Lung (tissue), 12 donors: ENCODE measurements around the gene NPC1. TPM values are rescaled to one million over a fixed set of nuclear protein-coding genes. Genes with fewer than 3 reads are reported as not detected.

ENCODE experiments used
- ATAC-seq: fragments of 200-7000 bp; cut with Tn5 transposase; one replicate; pipeline ENCODE4 v1.9.1; 2020; ENCODE audit warnings: moderate number of reproducible peaks; ENCODE audit not compliant: insufficient read depth, low FRiP score
- DNase-seq, 3 donors: peaks; one replicate each; pipeline ENCODE4 v3.0.0-alpha.2; 2013 to 2017
- H3K27ac ChIP-seq, 2 donors: one replicate each; pipeline ENCODE4 v1.5.1; 2013; ENCODE audit warnings: mild to moderate bottlenecking in 2 of 2, moderate library complexity in 2 of 2, control low read depth in 1 of 2, inconsistent platforms in 1 of 2, low read depth in 1 of 2, low read length in 1 of 2
- H3K27me3 ChIP-seq, 3 donors: one replicate each; pipeline ENCODE4 v1.5.1; 2013; ENCODE audit warnings: low read length in 2 of 3; ENCODE audit not compliant: control insufficient read depth in 3 of 3, insufficient read depth in 3 of 3
- H3K36me3 ChIP-seq, 4 donors: one replicate each; pipeline ENCODE4 v1.5.1; 2013; ENCODE audit warnings: low read length in 4 of 4, mild to moderate bottlenecking in 1 of 4, moderate library complexity in 1 of 4; ENCODE audit not compliant: control insufficient read depth in 4 of 4, insufficient read depth in 4 of 4
- H3K4me1 ChIP-seq, 5 donors: one replicate each; pipeline ENCODE4 v1.5.1; 2013; ENCODE audit warnings: low read length in 5 of 5, mild to moderate bottlenecking in 2 of 5, moderate library complexity in 1 of 5; ENCODE audit not compliant: control insufficient read depth in 5 of 5, insufficient read depth in 5 of 5
- H3K4me3 ChIP-seq: one replicate; pipeline ENCODE4 v1.5.1; 2013; ENCODE audit warnings: mild to moderate bottlenecking, control low read depth, moderate library complexity
- H3K9ac ChIP-seq, 2 donors: one replicate each; pipeline ENCODE4 v1.5.1; 2013; ENCODE audit warnings: low read length in 2 of 2, control low read depth in 1 of 2; ENCODE audit not compliant: insufficient read depth in 1 of 2
- H3K9me3 ChIP-seq, 4 donors: one replicate each; pipeline ENCODE4 v1.5.1; 2013; ENCODE audit warnings: low read length in 3 of 4, mild to moderate bottlenecking in 1 of 4, moderate library complexity in 1 of 4; ENCODE audit not compliant: control insufficient read depth in 4 of 4, insufficient read depth in 3 of 4
- CTCF ChIP-seq: IDR thresholded peaks from 2 replicates; pipeline ENCODE4 v1.5.1; 2012; ENCODE audit warnings: mild to moderate bottlenecking; ENCODE audit errors: control extremely low read depth, extremely low read depth
- WGBS, 2 donors: extraction: QIAGEN DNeasy Blood & Tissue Kit; methylation state at CpG; one replicate each; pipeline ENCODE4 v1.1.7; 2013; 5-methylcytosine and 5-hydroxymethylcytosine counted together
- polyA plus RNA-seq, 2 donors: library from polyadenylated mRNA; stranded (reverse); fragments of 200-250 nt; gene quantifications; one replicate each; pipeline ENCODE4 v1.2.1, GENCODE V29; 2013
- total RNA-seq, 2 donors: library from RNA; depleted of rRNA in 1 of 2; stranded (reverse); fragments of >200 nt in 1 of 2; gene quantifications; one replicate each; pipeline ENCODE4 v1.2.1, GENCODE V29; 2014 to 2021
- donor health status: control.
- donor health status: control.
- donor health status: Bipolar disorder and iron deficiency.
- donor health status: healthy.
- donor health status: DM: yes; HTN: yes; CAD: no.

Gene NPC1
- total and polyA plus RNA-seq, 4 donors, result 47.7 to 143 (median 73.0) TPM

DNA sequence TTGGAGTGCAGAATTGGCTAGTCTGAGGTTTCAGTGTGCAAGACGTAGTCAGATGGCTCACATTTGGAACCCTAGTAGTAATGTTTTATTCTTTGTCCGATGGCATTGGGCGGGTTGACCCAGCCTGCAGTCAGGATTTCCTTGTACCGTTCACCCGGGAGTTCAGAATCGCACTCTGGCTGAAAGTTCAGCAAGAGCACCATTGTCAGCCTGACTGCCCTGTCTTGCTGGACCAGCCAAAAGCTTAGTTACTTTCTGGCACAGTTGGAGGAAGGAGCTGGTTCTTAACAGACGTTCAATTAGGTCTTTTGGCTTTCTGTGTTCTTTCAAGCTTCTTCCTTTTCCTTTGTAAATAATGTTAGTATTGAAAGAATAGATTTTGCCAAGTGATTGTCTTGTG, 64.4 kb downstream of the NPC1 start:
- no peak overlapping the region for H3K4me3 ChIP-seq
- H3K36me3 ChIP-seq, result peaks cover 18 to 50% (median 39%) of the 10 kb centered on the region in 4 donors
- DNase-seq, result no peak
- peak overlapping the region in 1 of 2 donors; percentile 30 for H3K27ac ChIP-seq
- H3K9me3 ChIP-seq, result no peaks in the 10 kb centered on the region
- no peak for TF ChIP-seq CTCF
- no peak overlapping the region for H3K9ac ChIP-seq
- ATAC-seq, result no peak
- WGBS, 2 donors, result 68 to 87% methylated on average over 7 of the region's 7 CpGs
- H3K4me1 ChIP-seq, result peaks cover 0 to 1% (median 0%) of the 10 kb centered on the region in 5 donors
- no peaks in the 10 kb centered on the region for H3K27me3 ChIP-seq

GRCh38 chr18:23521271-23521670, 65.0 kb downstream of the NPC1 start:
- no peaks in the 10 kb centered on the region for H3K27me3 ChIP-seq
- peaks cover 18 to 46% (median 33%) of the 10 kb centered on the region in 4 donors for H3K36me3 ChIP-seq
- H3K27ac ChIP-seq, result peak overlapping the region in 1 of 2 donors; percentile 20
- H3K4me3 ChIP-seq, result no peak overlapping the region
- H3K9ac ChIP-seq, result no peak overlapping the region
- H3K4me1 ChIP-seq, result peaks cover 0 to 1% (median 0%) of the 10 kb centered on the region in 5 donors
- no peak for DNase-seq
- ATAC-seq, result no peak
- no peak for TF ChIP-seq CTCF
- no peaks in the 10 kb centered on the region for H3K9me3 ChIP-seq
- WGBS, 2 donors, result 78 to 87% methylated on average over 7 of the region's 7 CpGs

GRCh38 chr18:23519734-23520133, 66.6 kb downstream of the NPC1 start:
- Histone ChIP-seq H3K36me3 (peaks cover 18 to 44% (median 30%) of the 10 kb centered on the region in 4 donors), H3K27ac (no peak overlapping the region), H3K9ac (no peak overlapping the region), H3K27me3 (no peaks in the 10 kb centered on the region), H3K4me1 (peaks cover 0 to 1% (median 0%) of the 10 kb centered on the region in 5 donors), H3K4me3 (no peak overlapping the region), H3K9me3 (no peaks in the 10 kb centered on the region)
- ATAC-seq, result no peak
- TF ChIP-seq CTCF, result no peak
- no peak for DNase-seq
- WGBS, 2 donors, result 73% methylated on average over 4 of the region's 4 CpGs

GRCh38 chr18:23515911-23516546, 70.3 kb downstream of the NPC1 start:
- Histone ChIP-seq H3K4me3 (no peak overlapping the region), H3K36me3 (peaks cover 5 to 29% (median 16%) of the 10 kb centered on the region in 4 donors), H3K4me1 (no peaks in the 10 kb centered on the region), H3K9me3 (no peaks in the 10 kb centered on the region), H3K9ac (no peak overlapping the region), H3K27me3 (no peaks in the 10 kb centered on the region), H3K27ac (no peak overlapping the region)
- peak; percentile 85 for TF ChIP-seq CTCF
- 46 to 48% methylated on average over 17 of the region's 17 CpGs for WGBS, 2 donors
- peak; percentile 94 for ATAC-seq
- DNase-seq, result peak; percentile 81 to 89 (median 87)
